ENCODE measurements around the gene GRK3.

Gene GRK3

GRCh38 chr22:25728071-25728470, 163.6 kb downstream of the GRK3 start:
- DNase-seq, result no peak

- no peak for DNase-seq
Measured at GRCh38 chr22:25729016-25729995, 164.8 kb downstream of the GRK3 start.

GRCh38 chr22:25735650-25736049, 171.2 kb downstream of the GRK3 start:
- DNase-seq, result no peak

GRCh38 chr22:25736378-25737011, 172.0 kb downstream of the GRK3 start:
- no peak for DNase-seq

- DNase-seq, result no peak
Measured at GRCh38 chr22:25739659-25740344, 175.3 kb downstream of the GRK3 start.

- no peak for DNase-seq
Measured at GRCh38 chr22:25741692-25742626, 177.5 kb downstream of the GRK3 start, which contains the start of gene MYO18B. Gene MYO18B (plus strand): TSS chr22:25742188. CDS start chr22:25761093, 18,905 bp downstream.

- no peak for DNase-seq
Measured at GRCh38 chr22:25742918-25743708, 178.6 kb downstream of the GRK3 start.

GRCh38 chr22:25744694-25745093, 180.2 kb downstream of the GRK3 start:
- no peak for DNase-seq

GRCh38 chr22:25745341-25746011, 181.0 kb downstream of the GRK3 start:
- no peak for DNase-seq

- no peak for DNase-seq
Measured at GRCh38 chr22:25746012-25746373, 181.5 kb downstream of the GRK3 start.

GRCh38 chr22:25747245-25747944, 182.9 kb downstream of the GRK3 start:
- DNase-seq, result no peak

GRCh38 chr22:25748140-25748539, 183.7 kb downstream of the GRK3 start:
- DNase-seq, result no peak

- DNase-seq, result no peak
Measured at GRCh38 chr22:25748704-25749103, 184.2 kb downstream of the GRK3 start.

- no peak for DNase-seq
Measured at GRCh38 chr22:25749420-25750169, 185.1 kb downstream of the GRK3 start.

GRCh38 chr22:25750569-25751173, 186.2 kb downstream of the GRK3 start:
- no peak for DNase-seq

- no peak for DNase-seq
Measured at GRCh38 chr22:25751174-25751581, 186.7 kb downstream of the GRK3 start.

GRCh38 chr22:25752615-25753214, 188.2 kb downstream of the GRK3 start:
- no peak for DNase-seq

Data from anterior cingulate cortex (tissue), 58 donors.